GM12864 (cell line): ENCODE data around the gene KIAA1755.

Source experiments
- DNase-seq: peaks from one replicate; pipeline ENCODE4 v3.0.0-alpha.2; 2011; ENCODE audit warnings: low read depth
- H3K4me3 ChIP-seq: 2 replicates; pipeline ENCODE4 v1.5.1; 2011; ENCODE audit warnings: mild to moderate bottlenecking, low read depth, low read length, control low read depth
- TF ChIP-seq, protein P1 (sequence below): IDR thresholded peaks from 2 replicates; pipeline ENCODE4 v1.5.1; 2011; ENCODE audit warnings: low read depth, mild to moderate bottlenecking, moderate library complexity, low read length, control low read depth, inconsistent platforms; ENCODE audit errors: missing control alignments

The KIAA1755 gene

DNA sequence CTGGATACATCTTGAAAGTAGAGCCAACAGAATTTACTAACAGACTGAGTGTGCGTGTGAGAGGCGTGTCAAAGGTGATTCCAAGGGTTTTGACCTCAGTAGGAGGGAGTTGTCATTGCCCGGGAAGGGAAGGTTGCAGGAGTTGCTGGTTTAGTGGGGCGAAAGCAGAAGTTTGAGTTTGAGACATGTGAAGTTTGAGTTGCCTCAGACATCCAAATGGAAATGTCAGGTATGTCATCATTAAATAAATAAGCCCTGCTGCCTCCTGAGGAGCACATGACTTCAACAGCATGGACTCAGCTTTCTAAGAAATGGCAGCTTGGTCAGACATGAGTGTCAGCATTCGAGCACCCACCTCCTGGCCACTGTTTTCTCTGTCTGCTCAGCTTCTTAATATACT is 68.9 kb downstream of the KIAA1755 start:
- TF ChIP-seq, protein P1, sequence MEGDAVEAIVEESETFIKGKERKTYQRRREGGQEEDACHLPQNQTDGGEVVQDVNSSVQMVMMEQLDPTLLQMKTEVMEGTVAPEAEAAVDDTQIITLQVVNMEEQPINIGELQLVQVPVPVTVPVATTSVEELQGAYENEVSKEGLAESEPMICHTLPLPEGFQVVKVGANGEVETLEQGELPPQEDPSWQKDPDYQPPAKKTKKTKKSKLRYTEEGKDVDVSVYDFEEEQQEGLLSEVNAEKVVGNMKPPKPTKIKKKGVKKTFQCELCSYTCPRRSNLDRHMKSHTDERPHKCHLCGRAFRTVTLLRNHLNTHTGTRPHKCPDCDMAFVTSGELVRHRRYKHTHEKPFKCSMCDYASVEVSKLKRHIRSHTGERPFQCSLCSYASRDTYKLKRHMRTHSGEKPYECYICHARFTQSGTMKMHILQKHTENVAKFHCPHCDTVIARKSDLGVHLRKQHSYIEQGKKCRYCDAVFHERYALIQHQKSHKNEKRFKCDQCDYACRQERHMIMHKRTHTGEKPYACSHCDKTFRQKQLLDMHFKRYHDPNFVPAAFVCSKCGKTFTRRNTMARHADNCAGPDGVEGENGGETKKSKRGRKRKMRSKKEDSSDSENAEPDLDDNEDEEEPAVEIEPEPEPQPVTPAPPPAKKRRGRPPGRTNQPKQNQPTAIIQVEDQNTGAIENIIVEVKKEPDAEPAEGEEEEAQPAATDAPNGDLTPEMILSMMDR, result no peak
- H3K4me3 ChIP-seq, result no peak overlapping the region
- DNase-seq, result no peak

- TF ChIP-seq, protein P1, result no peak
- H3K4me3 ChIP-seq, result no peak overlapping the region
- no peak for DNase-seq
Observed at GRCh38 chr20:38190936-38191371, 69.6 kb downstream of the KIAA1755 start.

- H3K4me3 ChIP-seq, result no peak overlapping the region
- TF ChIP-seq, protein P1, result no peak
- DNase-seq, result no peak
Observed at GRCh38 chr20:38190166-38190565, 70.4 kb downstream of the KIAA1755 start.

- TF ChIP-seq, protein P1, result no peak
- no peak for DNase-seq
- H3K4me3 ChIP-seq, result no peak overlapping the region
Observed at GRCh38 chr20:38187517-38187916, 73.0 kb downstream of the KIAA1755 start.

- TF ChIP-seq, protein P1, result no peak
- no peak overlapping the region for H3K4me3 ChIP-seq
- no peak for DNase-seq
Observed at GRCh38 chr20:38186788-38187221, 73.7 kb downstream of the KIAA1755 start.

GRCh38 chr20:38184101-38184500 is 76.4 kb downstream of the KIAA1755 start:
- TF ChIP-seq, protein P1, result no peak
- no peak overlapping the region for H3K4me3 ChIP-seq
- no peak for DNase-seq

- no peak overlapping the region for H3K4me3 ChIP-seq
- DNase-seq, result no peak
- TF ChIP-seq, protein P1, result no peak
Observed at GRCh38 chr20:38181971-38182370, 78.6 kb downstream of the KIAA1755 start.
